ENCODE measurements around the gene ZNF682. TPM values are rescaled to one million over a fixed set of nuclear protein-coding genes. Genes with fewer than 3 reads are reported as not detected.
"Not testable (repeated sequence)": the region's sequence is repeated elsewhere in the genome, so short reads cannot be mapped to it uniquely, and the experiment has no call there.

The ZNF682 gene
- 1.6 TPM for total RNA-seq

- peak; percentile 74 to 98 (median 94) for DNase-seq (ENCODE audit: low read depth in 2 of 3, low spot score in 2 of 3)
Observed at GRCh38 chr19:20039203-20039723, at the start of gene ZNF682. Gene ZNF682, minus strand, starts transcription at chr19:20039505. Its CDS starts 160 bp downstream, at chr19:20039345.

- not testable (repeated sequence) for DNase-seq (ENCODE audit: low read depth in 2 of 3, low spot score in 2 of 3)
Observed at GRCh38 chr19:20082876-20083275, 43.6 kb upstream of the ZNF682 start.

GRCh38 chr19:20082232-20082833, 43.0 kb upstream of the ZNF682 start:
- DNase-seq (ENCODE audit: low read depth in 2 of 3, low spot score in 2 of 3): not testable (repeated sequence)

- DNase-seq (ENCODE audit: low read depth in 2 of 3, low spot score in 2 of 3): no peak
Observed at GRCh38 chr19:20080656-20081055, 41.4 kb upstream of the ZNF682 start.

GRCh38 chr19:20079476-20079875, 40.2 kb upstream of the ZNF682 start:
- DNase-seq (ENCODE audit: low read depth in 2 of 3, low spot score in 2 of 3): no peak

GRCh38 chr19:20078581-20079031, 39.3 kb upstream of the ZNF682 start:
- peak in 2 of 3 donors; percentile 14 to 47 for DNase-seq (ENCODE audit: low read depth in 2 of 3, low spot score in 2 of 3)

- DNase-seq (ENCODE audit: low read depth in 2 of 3, low spot score in 2 of 3): peak; percentile 57 to 99 (median 95)
Observed at GRCh38 chr19:20077791-20078463, 38.6 kb upstream of the ZNF682 start, which contains the start of gene ZNF90. Gene ZNF90, plus strand, starts transcription at chr19:20078000. Its CDS starts 133 bp downstream, at chr19:20078133.

- DNase-seq (ENCODE audit: low read depth in 2 of 3, low spot score in 2 of 3): no peak
Observed at GRCh38 chr19:20072936-20073335, 33.6 kb upstream of the ZNF682 start.

- no peak for DNase-seq (ENCODE audit: low read depth in 2 of 3, low spot score in 2 of 3)
Observed at GRCh38 chr19:20070691-20071090, 31.4 kb upstream of the ZNF682 start.

- DNase-seq (ENCODE audit: low read depth in 2 of 3, low spot score in 2 of 3): not testable (repeated sequence)
Observed at GRCh38 chr19:20068559-20068958, 29.3 kb upstream of the ZNF682 start.

- DNase-seq (ENCODE audit: low read depth in 2 of 3, low spot score in 2 of 3): no peak
Observed at GRCh38 chr19:20067943-20068342, 28.6 kb upstream of the ZNF682 start.

- no peak for DNase-seq (ENCODE audit: low read depth in 2 of 3, low spot score in 2 of 3)
Observed at GRCh38 chr19:20066861-20067260, 27.6 kb upstream of the ZNF682 start.

GRCh38 chr19:20060282-20060681, 21.0 kb upstream of the ZNF682 start:
- DNase-seq (ENCODE audit: low read depth in 2 of 3, low spot score in 2 of 3): no peak

- DNase-seq (ENCODE audit: low read depth in 2 of 3, low spot score in 2 of 3): not testable (repeated sequence)
Observed at GRCh38 chr19:20058738-20059137, 19.4 kb upstream of the ZNF682 start.

GRCh38 chr19:20051841-20052768, 12.8 kb upstream of the ZNF682 start:
- peak; percentile 38 to 80 (median 78) for DNase-seq (ENCODE audit: low read depth in 2 of 3, low spot score in 2 of 3)

GRCh38 chr19:20045742-20046141, 6.4 kb upstream of the ZNF682 start:
- not testable (repeated sequence) for DNase-seq (ENCODE audit: low read depth in 2 of 3, low spot score in 2 of 3)

GRCh38 chr19:20044663-20045062, 5.4 kb upstream of the ZNF682 start:
- DNase-seq (ENCODE audit: low read depth in 2 of 3, low spot score in 2 of 3): no peak

- DNase-seq (ENCODE audit: low read depth in 2 of 3, low spot score in 2 of 3): peak in 2 of 3 donors; percentile 9 to 26
Observed at GRCh38 chr19:20038358-20039202, 725 bp downstream of the ZNF682 start.

GRCh38 chr19:20035935-20036334, 3.4 kb downstream of the ZNF682 start:
- no peak for DNase-seq (ENCODE audit: low read depth in 2 of 3, low spot score in 2 of 3)

GRCh38 chr19:20028611-20029010, 10.7 kb downstream of the ZNF682 start:
- no peak for DNase-seq (ENCODE audit: low read depth in 2 of 3, low spot score in 2 of 3)

Data from hematopoietic multipotent progenitor cell (in vitro differentiated cells).